NCI-H510A treated with DMSO at 0.1 percent for 48 hours (cell line): Measurements from ENCODE around the gene MAML2.

Experiments used
- DNase-seq: peaks from one replicate; lab custom pipeline; 2025; lab: John Stamatoyannopoulos, UW

Gene MAML2

DNA sequence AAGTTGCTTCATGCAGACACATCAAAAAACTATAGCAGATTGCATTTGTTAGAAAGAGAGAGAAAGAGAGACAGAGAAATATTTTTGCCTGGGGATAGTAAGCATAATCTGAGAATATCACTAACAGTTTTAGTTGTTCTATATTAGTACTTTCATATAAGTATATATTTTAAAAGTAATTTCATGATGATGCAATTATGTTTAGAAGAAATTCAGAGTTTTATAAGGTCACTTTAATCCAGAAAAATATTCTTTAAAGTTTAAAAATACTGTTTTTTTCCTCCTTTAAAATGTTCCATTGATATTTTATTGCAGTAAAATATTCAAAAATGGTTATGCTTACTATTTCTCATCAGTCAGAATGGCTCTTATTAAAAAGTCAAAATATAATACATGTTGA lies 332.3 kb downstream of the MAML2 start:
- no peak for DNase-seq

DNA sequence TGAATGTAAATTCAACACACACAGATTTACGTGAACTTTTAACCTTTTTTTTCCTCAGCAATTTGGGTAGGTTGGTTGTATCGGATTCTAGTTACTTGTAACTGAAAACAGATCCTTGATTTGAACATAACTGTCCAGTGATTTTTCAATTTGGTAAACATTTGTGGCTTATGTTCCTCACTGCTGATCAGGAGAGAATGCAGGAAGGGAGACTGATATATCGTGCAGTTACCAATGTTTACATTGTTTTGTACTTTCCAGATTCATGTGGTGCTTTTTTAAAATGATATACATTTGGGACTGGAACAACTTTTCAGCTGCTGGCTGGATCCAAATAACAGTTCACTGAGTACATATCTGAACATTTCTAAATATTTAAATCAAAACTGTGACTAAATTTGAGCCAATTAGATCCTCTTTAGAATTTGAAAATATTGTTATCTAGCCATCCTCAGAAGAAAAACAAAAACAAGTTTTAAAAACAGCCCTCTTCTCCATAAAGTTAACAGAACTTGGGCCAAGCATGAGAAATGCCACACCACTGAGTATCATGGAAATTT lies 334.8 kb downstream of the MAML2 start:
- no peak for DNase-seq

DNA sequence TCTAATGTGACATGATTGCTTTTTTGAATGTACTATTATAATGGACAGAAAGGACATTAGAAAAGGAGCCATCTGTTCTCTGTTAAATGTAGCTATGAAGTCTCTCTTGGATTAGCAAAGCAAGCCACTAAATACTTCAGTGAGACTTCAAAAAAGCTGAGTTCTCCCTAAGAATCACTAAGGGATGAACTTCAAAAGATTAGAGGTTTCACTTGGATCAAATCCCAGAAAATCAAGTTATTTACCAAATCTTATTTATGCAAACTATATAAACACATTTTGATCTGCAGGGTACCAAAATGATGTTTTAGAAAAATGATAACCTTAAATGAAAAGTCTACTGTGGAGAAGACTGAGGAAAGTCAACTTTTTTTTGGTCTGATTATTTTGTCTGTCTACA lies 337.0 kb downstream of the MAML2 start:
- DNase-seq: no peak

DNA sequence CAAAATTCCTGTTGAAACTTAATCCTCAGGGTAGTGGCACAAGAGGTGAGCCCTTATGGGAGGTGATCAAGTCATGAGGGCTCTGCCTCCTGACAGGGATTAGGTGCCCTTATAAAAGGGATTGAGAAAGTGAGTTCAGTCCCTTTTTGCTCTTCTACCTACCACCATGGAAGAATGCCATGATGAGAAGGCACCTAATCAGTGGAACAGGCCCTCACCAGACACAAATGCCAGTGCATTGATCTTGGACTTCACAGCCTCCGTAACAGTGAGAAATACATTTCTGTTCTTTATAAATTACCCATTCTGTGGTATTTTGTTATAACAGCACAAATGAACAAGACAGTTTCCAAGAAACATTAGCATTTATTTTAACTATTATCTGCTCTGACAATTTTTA lies 338.1 kb downstream of the MAML2 start:
- no peak for DNase-seq

DNA sequence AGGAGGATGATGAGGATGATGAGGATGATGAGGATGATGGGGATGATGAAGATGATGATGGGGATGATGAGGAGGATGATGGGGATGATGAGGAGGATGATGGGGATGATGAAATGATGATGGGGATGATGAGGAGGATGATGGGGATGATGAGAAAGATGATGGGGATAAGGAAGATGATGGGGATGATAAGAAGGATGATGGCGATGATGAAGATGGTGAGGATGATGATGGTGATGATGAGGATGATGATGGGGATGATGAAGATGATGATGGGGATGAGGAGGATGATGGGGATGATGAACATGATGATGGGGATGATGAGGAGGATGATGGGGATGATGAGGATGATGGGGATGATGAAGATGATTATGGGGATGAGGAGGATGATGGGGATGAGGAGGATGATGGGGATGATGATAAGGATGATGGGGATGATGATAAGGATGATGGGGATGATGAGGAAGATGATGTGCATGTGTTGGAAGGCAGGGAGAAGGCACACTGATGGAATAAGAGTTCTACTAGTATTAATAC lies 340.2 kb downstream of the MAML2 start:
- DNase-seq: no peak

DNA sequence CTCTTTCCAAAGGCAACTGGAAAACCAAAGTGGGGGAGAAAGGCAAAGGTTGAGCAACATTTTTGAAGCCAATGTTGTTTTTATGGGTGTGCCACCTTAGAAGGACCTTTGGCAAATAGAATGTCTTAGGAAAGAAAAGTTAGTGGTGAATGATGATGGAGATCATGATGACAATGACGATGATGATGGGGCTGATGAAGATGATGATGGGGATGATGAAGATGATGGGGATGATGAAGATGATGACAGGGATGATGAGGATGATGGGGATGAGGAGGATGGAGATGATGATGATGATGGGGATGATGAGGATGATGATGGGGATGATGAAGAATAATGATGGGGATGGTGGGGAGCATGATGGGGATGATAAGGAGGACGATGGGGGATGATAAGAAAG lies 340.7 kb downstream of the MAML2 start:
- no peak for DNase-seq

DNA sequence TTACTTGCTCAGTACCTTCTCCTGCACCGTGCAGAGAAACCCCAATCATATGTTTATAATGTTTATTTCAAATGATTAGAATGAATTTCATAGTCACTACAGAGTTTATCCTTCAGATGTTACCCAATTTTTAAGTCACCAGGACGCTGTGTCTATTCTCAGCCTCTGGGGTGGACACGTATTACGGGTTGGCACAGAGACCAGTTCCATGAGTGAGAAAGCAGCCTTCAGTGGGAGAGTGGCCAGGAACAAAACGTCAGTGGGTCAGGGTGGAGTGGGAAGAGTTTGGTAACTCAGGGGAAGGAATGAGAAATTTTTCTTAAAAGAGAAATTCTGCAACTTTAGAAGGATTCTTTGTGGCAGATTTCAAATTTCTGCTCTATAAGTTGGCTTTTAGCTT lies 342.0 kb downstream of the MAML2 start:
- no peak for DNase-seq

DNA sequence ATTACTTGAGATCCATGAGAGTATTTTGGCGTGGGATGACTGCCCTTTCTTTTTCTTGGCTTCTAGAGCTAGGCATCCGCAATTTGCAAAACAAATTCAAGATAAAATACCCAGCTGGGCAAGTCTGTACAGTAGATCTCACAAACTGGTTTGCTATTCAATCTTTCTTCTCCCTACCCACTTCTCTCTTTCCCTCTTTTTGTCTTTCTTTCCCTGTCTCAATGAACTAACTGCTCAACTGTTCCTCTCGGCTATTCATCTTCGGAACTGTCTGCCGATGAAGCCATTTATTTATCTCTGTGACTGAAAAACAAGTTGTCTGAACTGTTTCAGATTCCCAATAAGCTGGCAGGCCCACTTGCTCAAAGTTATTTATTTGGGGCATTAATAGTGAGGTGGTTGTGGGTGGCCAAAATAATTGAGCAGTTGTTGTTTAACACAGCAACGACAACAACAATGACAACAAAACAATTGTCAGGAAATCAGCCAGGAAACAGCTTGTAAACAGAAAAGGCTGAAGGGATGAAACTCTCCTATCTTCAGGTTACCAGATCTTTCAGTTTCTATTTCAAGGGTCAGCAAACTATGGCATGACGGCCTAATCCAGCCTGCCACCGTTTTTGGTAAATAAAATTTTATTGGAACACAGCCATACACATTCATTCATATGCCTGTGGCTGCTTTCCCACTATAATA lies 343.1 kb downstream of the MAML2 start:
- no peak for DNase-seq

DNA sequence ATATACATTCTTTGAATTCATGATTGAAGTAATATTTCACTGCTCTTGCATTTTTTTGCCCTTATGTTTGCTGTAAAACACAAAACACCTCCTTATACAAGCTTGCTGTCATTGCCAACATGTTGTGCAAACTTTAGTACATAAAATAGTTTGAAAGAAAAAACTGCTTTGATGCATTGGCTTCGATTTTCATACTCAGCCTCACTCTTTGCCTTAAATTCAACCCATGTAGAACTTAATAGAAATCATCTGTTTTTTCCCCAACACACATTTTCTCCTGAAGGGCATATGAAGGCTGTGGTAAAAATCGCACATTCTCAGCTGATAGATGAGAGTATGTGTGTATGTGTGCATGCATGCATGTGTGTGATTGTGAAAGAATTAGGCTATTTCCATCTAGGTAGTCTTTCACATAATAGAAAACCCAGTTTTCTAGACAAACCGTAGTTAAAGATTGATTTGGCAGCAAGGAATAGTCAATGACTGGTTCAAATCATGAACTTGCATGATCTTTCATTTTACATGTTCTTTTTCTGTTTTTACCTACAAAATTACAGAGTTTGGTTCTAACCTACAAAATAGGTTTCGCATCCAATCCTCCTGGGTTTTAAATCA lies 346.3 kb downstream of the MAML2 start:
- no peak for DNase-seq

DNA sequence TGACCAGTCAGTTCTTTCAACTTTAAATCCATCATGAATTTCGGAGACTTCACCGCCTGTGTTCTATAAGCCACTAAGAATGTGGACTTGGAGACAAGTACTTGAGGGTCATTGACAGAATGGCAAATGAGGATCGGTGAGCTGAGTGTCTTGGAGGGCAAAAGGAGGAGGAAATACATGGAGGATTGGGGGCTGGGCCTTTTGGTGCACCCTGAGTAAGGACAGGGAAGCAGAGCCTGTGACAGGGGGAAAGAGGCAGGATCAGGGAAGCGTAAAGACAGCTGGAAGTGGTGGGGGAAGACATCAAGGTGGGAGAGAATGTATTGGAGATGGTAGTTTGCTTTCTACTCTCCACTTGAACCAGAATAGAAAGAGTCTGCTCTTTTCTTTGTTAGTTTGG lies 348.7 kb downstream of the MAML2 start:
- DNase-seq: no peak

DNA sequence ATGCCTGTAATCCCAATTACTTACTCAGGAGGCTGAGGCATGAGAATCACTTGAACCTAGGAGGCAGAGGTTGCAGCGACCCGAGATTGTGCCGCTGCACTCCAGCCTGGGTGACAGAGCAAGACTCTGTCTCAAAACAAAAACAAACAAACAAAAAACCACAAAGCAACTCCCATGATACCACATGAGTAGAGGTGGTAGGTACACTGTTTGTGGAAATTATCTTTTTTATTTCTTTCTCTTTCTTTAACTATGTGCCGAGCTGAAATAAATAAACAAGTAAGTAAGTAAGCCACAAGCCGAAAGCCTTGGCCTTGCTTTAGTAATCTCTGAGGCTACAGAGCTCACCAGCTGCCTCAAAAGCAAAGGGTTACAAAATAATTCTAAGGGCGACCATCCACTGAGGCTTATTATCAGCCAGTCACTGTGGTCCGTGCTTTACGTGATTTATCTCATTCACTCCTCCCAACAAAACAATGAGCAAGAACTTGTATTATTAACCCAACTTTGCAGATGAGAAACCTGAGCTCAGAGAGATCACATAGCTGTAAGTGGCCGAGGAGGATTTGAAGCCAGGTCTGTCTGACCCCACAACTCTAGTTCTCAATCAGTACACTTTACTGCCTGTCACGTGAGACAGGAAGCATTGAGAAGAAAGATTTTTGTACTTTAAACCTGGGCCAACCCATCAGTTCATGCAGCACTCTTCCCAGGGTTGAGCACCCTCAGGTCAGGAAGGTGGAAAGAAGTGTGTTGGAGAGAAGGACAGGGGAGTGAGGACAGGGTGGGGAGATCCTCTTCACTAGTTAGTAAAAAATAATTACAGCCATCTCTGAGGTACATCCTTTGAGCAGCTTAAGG lies 349.3 kb downstream of the MAML2 start:
- DNase-seq: no peak

DNA sequence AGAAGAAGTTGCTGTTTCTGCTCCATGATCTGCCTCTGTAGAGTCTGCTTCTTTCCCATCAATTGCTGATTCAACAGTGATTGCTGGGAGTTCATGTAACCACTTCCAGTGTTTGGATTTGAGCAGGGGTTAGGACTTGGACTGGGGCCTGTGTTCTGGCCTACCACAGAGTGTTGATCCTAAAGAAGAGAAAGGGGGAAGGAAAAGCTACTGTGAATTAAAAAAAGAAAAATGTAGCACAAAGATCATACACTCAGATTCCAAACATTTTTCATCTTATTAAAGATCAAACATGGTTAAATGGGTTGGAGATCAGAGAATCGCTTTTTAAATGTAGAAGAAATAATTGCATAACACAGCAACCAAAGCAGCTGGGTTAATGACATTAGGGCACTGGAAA lies 351.4 kb downstream of the MAML2 start:
- no peak for DNase-seq

DNA sequence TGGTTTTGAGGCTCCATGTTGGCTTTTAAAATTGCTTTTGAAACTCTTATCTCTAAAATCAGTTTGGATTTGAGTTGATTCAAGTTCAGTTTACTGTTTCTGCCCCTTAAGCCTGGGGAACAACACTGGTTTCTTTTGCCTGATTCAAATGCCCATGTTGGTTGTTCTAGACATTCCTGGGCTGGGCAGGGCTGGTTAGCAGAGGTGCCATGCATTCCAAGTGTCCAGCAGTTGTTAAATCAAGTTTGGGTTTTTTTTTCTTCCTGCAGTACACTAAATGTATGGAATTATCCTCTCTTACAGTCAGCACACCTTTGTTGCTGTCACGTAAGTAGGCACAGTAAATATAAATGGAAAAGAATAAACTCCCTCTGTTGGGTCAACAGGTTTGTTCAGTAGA lies 351.9 kb downstream of the MAML2 start:
- DNase-seq: no peak

DNA sequence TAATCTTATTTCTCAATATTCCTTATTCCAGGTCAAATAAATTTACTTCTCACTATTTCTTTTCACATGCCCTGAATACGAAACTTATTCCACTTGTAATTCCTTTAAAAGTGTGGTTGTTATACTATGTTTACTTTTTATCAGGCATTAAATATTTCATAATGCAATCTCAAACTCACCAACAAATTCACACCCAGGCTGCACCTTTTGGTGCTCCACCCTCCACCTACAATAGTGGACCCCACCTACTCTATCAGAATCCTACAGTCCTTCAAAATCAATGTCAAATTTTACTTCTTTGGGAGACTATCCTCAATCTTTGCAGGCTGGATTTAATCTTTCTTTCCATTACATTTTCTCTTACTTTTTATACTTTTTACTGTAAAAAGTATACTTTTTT lies 353.2 kb downstream of the MAML2 start:
- no peak for DNase-seq

DNA sequence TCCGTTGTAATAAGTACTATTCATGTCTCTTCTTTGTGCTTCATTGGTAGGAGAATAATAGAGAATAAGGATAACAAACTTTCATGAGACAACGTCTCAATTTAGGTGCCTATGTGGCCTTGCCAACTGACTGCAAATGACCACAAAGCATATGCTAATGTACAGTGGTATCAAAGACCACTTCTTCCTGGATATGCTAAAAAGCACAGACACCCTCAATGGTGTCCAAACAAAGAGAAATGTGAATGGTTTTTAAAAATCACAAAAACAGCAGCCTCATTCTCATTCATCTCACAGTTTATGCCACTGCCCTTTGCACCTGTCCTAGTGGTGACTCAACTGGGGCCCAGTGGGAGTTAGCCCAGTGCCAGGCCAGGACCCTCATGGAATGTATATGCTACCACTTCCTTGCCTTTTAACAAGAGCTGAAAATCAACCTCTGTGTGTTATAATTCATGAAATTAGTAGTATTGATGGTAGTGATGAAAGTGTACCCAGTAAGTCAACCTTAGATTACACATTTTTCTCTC lies 353.9 kb downstream of the MAML2 start:
- DNase-seq: no peak

DNA sequence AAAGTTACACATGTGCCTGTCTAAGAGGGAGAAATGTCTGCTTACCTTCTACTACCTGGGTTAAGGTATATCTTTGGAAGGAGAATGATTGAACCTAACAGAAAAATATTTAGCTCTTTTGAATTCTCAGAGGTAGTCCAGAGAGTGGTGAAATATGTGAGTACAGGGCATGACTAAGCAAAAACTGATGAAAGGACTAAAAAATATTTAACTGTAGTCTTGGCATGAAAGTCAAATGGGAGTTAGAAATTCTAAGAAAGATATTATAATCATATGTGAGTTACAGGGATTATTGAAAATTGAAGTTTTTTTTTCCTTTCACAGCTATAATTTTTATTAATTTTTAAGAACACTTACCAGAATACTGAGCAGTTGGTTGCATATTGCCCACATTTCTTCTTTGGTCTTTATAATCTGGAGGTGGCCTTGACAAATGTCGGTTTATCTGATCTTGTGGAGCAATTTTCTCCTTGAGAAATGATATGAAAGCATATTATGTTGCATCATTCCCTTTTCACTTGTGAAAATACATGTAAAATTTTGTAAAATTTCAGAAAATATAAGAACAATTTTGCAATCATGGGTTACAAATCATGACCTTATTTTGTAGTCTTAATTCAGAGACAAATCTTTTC lies 357.7 kb downstream of the MAML2 start:
- no peak for DNase-seq

DNA sequence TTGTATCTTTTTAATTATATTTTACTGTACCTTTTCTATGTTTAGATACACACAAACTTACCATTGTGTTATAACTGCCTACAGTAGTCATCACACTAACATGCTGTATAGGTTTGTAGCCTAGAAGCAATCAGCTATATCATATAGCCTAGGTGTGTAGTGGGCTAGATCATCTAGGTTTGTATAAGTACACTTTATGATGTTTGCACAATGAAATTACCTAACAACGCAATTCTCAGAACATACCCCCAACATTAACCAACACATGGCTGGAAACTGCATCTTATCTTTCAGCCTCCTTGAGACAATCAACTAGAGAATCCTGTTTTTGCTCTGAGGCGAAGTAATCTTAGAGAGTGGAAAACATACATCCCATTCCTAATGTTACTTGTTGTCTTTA lies 358.9 kb downstream of the MAML2 start:
- no peak for DNase-seq

DNA sequence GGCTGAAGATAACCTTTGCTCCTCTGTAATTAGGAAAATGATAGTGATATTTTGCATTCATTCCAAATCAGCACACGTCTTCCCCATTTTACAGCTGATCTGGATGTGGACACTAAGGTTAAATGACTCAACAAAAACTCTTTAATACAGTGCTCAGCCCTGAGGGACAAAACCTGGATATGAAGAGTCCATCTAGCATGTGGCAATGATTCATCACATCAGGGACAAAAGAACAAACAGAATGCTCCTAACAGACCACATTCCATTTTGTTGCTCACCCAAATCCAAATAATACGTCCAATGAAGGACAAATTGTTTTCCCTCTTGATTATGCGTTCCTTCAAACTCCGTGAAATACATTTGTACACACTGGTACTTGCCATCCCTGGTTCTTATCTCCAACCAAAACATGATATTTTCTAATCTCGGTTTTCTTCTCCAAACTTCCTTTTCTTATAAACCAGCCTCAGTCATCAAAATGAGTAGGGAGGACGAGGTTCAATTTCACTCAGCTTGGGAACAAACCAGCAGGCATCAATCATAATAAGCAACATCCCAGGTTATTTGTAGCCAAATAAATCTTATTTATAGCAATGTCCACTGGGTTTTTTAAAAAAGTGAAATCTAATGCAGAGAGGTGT lies 365.3 kb downstream of the MAML2 start:
- DNase-seq: no peak

DNA sequence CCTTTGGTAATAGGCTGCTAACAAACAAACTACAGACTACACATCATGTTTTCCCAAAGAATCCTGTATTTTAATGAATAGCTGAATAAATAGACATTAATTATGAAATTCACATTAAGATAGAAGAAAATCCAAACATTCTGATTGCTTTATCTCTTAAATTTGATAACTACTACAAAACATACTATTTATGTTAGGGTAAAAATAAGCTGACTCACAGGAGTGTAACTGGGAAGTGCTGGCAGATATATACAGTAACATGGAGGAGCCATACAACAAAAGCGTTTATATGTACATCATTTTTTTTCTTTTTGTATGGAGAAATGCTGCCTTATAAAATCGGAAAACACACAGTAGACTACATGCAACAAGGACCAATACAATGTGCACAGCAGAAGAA lies 366.4 kb downstream of the MAML2 start:
- no peak for DNase-seq

DNA sequence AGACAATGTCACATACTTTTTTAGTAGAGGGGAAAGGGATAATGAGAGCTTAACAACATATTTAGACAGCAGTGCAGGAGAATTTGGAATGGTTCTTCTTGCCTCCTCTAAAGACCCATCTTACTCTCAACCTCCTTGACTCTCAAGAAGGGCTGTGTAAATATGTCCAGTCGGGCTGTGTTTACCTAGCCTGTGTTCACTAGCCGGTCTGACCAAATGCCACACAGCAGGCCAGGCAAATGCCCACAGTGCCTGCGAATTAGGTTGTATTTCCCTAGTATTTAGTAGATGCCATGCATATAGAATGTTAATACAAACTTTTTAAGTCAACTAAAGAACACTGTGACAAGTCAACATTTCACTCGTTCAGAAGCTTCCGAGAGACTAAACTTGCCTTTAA lies 367.7 kb downstream of the MAML2 start:
- DNase-seq: no peak

DNA sequence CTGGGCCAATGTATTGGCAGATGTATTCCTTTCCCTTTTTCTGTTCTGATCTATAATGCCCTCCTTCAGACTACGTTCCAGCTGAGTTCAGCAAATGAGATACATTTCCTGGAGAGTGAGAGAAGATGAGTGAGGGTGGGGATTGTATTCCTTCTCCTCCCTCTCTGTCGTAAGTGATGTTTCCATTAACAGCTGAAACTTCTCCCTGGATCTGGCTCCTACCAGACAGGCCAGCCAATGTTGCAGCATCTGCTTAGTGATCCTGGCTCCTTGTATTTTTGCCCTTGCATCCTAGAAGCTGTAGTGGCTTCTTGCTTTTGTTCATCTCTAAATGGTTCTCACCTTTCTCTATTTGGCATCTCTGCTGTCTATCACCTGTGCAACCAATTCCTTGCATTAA lies 370.9 kb downstream of the MAML2 start:
- no peak for DNase-seq
